Mammary epithelial cell (primary cell): Measurements from ENCODE around the gene STXBP1.

Experiments
- CTCF ChIP-seq, 2 donors: IDR thresholded peaks in 1 of 2; conservative IDR thresholded peaks in 1 of 2; 2 replicates each; pipeline ENCODE4 v1.5.1; 2011 to 2012; ENCODE audit warnings: inconsistent platforms in 2 of 2, low read length in 2 of 2, mild to moderate bottlenecking in 2 of 2, control low read depth in 1 of 2, low read depth in 1 of 2; ENCODE audit not compliant: insufficient read depth in 1 of 2; ENCODE audit errors: extremely low read depth in 1 of 2
- EZH2 ChIP-seq: IDR thresholded peaks from 2 replicates; pipeline ENCODE4 v1.6.1; 2012; ENCODE audit warnings: low read length, inconsistent platforms, borderline replicate concordance

GRCh38 chr9:127714951-127715469, 102.9 kb downstream of the STXBP1 start:
- no peak for TF ChIP-seq CTCF (conservative IDR thresholded peaks at IDR 0.05 in 1 of 2, IDR thresholded peaks at IDR 0.05 in 1 of 2; ENCODE audit: extremely low read depth in 1 of 2, insufficient read depth in 1 of 2, low read depth in 1 of 2, low read length in 2 of 2)
- no peak for TF ChIP-seq EZH2
